ENCODE data around the gene NOTCH3. TPM values are rescaled to one million over a fixed set of nuclear protein-coding genes. Genes with fewer than 3 reads are reported as not detected.

The NOTCH3 gene
- total RNA-seq, 1 donor from 2014 or later: 67.9 TPM

DNA sequence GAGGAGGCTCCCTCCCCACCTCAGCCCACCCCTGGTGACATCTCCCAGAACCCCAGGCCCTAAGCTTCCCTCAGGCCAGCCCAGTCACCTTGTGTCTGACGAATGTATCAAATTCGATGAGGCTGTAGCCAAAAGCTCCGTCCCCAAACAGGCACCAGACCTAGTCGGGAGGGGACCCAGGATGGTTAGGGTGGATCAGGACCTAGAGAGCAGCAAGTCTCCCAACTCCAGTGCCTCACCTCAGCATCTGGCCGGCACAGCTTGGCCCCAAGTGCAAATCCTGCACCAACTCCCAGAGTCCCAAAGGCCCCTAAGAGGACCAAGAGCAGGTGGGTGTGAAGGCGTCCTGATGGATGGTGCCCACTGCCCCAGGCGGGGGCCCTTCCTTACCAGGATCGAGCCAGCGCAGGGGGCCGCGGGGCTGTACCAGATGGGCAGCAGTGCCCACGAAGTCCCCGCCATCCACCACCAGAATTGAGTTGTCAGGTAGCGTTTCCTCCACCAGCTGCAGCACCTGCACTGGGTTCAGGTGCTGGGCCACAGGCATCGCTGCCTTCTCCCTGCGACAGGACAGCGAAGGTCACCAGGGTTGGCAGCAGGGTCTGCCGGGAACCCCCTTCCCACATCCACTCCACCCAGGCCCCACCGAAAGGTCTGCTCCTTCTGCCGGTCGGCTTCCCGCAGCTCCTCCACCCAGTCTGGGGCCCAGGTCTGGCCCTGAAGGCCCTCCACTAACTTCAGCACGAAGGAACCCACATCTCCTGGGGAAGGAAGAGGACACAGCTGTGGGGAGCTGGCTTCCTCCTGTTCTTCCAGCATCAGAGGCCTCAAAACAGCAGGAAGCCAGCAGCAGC lies 84.8 kb downstream of the NOTCH3 start:
- intact Hi-C loops (cut with DNase I): no loop called here
- TF ChIP-seq, protein P1, sequence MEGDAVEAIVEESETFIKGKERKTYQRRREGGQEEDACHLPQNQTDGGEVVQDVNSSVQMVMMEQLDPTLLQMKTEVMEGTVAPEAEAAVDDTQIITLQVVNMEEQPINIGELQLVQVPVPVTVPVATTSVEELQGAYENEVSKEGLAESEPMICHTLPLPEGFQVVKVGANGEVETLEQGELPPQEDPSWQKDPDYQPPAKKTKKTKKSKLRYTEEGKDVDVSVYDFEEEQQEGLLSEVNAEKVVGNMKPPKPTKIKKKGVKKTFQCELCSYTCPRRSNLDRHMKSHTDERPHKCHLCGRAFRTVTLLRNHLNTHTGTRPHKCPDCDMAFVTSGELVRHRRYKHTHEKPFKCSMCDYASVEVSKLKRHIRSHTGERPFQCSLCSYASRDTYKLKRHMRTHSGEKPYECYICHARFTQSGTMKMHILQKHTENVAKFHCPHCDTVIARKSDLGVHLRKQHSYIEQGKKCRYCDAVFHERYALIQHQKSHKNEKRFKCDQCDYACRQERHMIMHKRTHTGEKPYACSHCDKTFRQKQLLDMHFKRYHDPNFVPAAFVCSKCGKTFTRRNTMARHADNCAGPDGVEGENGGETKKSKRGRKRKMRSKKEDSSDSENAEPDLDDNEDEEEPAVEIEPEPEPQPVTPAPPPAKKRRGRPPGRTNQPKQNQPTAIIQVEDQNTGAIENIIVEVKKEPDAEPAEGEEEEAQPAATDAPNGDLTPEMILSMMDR (IDR thresholded peaks at IDR 0.05): no peak
- Histone ChIP-seq H3K27ac (peak overlapping the region; percentile 15), H3K4me1 (peaks cover 3% of the 10 kb centered on the region), H3K27me3 (no peaks in the 10 kb centered on the region), H3K4me3 (no peak overlapping the region), H3K36me3 (peaks cover 84% of the 10 kb centered on the region), H3K9me3 (no peaks in the 10 kb centered on the region)
- ATAC-seq (no peak), DNase-seq (no peak)

DNA sequence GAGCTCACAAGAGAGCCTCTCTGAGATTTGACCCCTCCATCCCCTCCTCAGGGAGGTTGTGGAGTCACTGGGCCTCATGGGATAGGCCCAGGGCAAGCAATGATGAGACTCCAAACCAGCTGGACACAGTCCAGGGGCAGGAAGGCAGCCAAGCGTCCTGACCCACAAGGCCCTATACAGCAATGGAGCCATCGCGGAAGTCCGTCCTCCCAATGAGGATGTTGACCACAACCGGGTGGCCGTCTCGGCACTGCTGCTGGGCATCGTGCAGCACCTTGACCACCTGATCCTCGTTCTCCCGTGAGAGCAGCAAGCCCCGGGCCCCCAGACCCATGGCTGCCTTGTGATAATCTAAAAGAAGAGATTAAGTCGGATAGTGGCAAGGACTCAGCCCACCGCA lies 85.7 kb downstream of the NOTCH3 start:
- intact Hi-C loops (cut with DNase I): no loop called here
- ATAC-seq (peak; percentile 17), DNase-seq (no peak)
- Histone ChIP-seq H3K36me3 (peaks cover 75% of the 10 kb centered on the region), H3K4me1 (peaks cover 3% of the 10 kb centered on the region), H3K9me3 (no peaks in the 10 kb centered on the region), H3K27ac (peak overlapping the region; percentile 15), H3K4me3 (no peak overlapping the region), H3K27me3 (no peaks in the 10 kb centered on the region)
- TF ChIP-seq, protein P1 (IDR thresholded peaks at IDR 0.05): no peak

DNA sequence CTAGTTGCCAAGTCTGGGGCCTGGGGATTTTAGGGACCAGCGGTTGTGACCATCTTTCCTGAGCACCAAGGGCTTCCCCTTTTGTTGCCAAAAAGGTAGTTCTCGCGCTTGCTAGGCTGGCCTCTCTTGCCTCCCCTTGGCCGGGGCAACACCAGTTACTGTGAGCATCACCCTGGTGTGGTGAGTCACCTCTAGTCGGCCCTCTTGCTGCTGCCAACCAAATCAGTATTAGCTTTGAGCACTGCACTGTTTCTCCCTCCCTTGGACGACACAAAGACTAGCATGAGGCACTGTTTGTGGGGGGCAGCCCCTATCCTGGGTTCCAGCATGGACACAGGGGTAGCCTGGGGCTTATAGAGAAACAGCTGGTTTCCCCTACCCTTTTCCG lies 86.6 kb downstream of the NOTCH3 start:
- Histone ChIP-seq H3K4me3 (no peak overlapping the region), H3K4me1 (peaks cover 3% of the 10 kb centered on the region), H3K9me3 (no peaks in the 10 kb centered on the region), H3K27ac (no peak overlapping the region), H3K36me3 (peaks cover 67% of the 10 kb centered on the region), H3K27me3 (no peaks in the 10 kb centered on the region)
- no peak for ATAC-seq
- intact Hi-C loops (cut with DNase I): no loop called here
- DNase-seq: no peak
- TF ChIP-seq, protein P1 (IDR thresholded peaks at IDR 0.05): no peak

DNA sequence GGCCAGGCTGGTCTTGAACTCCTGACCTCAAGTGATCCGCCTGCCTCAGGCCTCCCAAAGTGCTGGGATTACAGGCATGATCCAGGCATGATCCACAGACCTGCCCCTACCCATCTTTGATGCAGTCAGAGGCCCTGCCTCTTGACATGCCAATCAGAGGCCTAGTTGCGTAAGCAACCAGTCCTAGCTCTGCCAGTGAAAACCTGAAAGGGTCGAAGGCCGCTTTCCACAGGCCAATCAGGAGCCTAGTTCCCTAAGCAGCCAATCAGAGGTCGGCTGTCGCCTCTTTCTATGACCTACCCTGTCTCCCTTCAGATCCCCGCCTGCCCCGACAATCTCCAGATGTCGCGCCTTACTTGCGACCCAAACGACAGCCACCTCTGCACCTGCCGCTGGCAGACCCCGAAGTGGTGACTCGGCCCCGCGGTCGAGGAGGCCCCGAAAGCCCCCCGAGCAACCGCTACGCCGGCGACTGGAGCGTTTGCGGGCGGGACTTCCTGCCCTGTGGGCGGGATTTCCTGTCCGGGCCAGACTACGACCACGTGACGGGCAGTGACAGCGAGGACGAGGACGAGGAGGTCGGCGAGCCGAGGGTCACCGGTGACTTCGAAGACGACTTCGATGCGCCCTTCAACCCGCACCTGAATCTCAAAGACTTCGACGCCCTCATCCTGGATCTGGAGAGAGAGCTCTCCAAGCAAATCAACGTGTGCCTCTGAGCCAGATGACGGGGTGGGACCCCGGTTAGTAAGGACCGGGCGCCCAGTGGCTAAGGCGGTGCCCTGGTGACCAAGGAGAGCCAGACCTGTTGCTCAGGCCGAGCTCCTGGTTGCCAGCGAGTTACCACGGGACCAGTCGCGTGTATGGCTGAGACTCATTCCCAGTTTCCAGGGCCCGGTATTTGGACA lies 87.3 kb downstream of the NOTCH3 start:
- Histone ChIP-seq H3K36me3 (peaks cover 61% of the 10 kb centered on the region), H3K27ac (no peak overlapping the region), H3K4me3 (no peak overlapping the region), H3K4me1 (peaks cover 3% of the 10 kb centered on the region), H3K27me3 (no peaks in the 10 kb centered on the region), H3K9me3 (no peaks in the 10 kb centered on the region)
- TF ChIP-seq, protein P1 (IDR thresholded peaks at IDR 0.05): no peak
- intact Hi-C loops (cut with DNase I): no loop called here
- ATAC-seq (no peak), DNase-seq (no peak)

DNA sequence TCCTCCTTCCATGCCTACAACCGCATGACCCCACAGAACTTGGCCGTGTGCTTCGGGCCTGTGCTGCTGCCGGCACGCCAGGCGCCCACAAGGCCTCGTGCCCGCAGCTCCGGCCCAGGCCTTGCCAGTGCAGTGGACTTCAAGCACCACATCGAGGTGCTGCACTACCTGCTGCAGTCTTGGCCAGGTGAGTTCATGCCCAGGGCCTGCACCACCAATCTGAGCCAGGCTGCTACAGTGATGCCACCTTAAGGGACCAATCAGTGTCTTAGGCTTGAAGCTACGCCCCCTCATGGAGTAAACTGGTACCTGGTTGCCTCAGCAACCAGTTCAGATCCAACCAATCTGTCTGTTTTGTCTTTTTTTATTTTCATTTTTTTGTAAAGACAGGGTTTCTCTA lies 88.4 kb downstream of the NOTCH3 start:
- Histone ChIP-seq H3K27ac (no peak overlapping the region), H3K4me1 (peaks cover 7% of the 10 kb centered on the region), H3K36me3 (peaks cover 50% of the 10 kb centered on the region), H3K4me3 (no peak overlapping the region), H3K9me3 (no peaks in the 10 kb centered on the region), H3K27me3 (no peaks in the 10 kb centered on the region)
- intact Hi-C loops (cut with DNase I): no loop called here
- DNase-seq (no peak), ATAC-seq (no peak)
- TF ChIP-seq, protein P1 (IDR thresholded peaks at IDR 0.05): no peak

Data from upper lobe of right lung (tissue), 1 donor.